Muscle layer of duodenum (tissue), 2 donors: Measurements from ENCODE around the gene CASP10.

Experiments used
- H3K27ac ChIP-seq: one replicate; pipeline ENCODE4 v1.7.0; 2013; ENCODE audit warnings: mild to moderate bottlenecking, low read length
- H3K27me3 ChIP-seq: one replicate; pipeline ENCODE4 v1.7.0; 2013; ENCODE audit warnings: low read depth, mild to moderate bottlenecking, control low read depth, low read length
- H3K36me3 ChIP-seq, 2 donors: one replicate each; pipeline ENCODE4 v1.7.0; 2013; ENCODE audit warnings: low read length in 2 of 2, control low read depth in 1 of 2, mild to moderate bottlenecking in 1 of 2; ENCODE audit not compliant: insufficient read depth in 2 of 2, control insufficient read depth in 1 of 2
- H3K4me1 ChIP-seq, 2 donors: one replicate each; pipeline ENCODE4 v1.7.0; 2013; ENCODE audit warnings: low read length in 2 of 2, mild to moderate bottlenecking in 2 of 2, control low read depth in 1 of 2, moderate library complexity in 1 of 2; ENCODE audit not compliant: insufficient read depth in 2 of 2, control insufficient read depth in 1 of 2
- H3K4me3 ChIP-seq, 2 donors: one replicate each; pipeline ENCODE4 v1.7.0; 2013; ENCODE audit warnings: low read length in 2 of 2, low read depth in 1 of 2, mild to moderate bottlenecking in 1 of 2
- H3K9me3 ChIP-seq, 2 donors: one replicate each; pipeline ENCODE4 v1.7.0; 2013; ENCODE audit warnings: low read length in 2 of 2, control low read depth in 1 of 2, mild to moderate bottlenecking in 1 of 2; ENCODE audit not compliant: control insufficient read depth in 1 of 2
- donor health status: healthy.

Gene CASP10

DNA sequence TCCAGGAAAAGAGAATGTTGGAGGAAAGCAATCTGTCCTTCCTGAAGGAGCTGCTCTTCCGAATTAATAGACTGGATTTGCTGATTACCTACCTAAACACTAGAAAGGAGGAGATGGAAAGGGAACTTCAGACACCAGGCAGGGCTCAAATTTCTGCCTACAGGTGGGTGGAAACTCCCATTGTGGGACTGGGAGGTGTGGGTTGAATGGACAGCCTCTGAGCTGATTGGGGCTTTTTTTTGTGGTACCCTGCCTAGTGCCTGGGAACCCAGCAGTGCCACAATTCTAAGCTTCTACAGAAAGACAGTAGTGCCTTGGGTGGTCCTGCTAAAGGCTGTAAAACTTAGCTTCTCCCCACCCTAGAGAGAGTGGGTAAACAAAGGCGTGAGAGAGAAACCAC is 83.7 kb downstream of the CASP10 start:
- Histone ChIP-seq H3K27me3 (no peaks in the 10 kb centered on the region), H3K9me3 (no peaks in the 10 kb centered on the region), H3K4me3 (no peak overlapping the region), H3K36me3 (peaks cover 16 to 20% of the 10 kb centered on the region in 2 donors), H3K27ac (no peak overlapping the region), H3K4me1 (peaks cover 0 to under 1% of the 10 kb centered on the region in 2 donors)

DNA sequence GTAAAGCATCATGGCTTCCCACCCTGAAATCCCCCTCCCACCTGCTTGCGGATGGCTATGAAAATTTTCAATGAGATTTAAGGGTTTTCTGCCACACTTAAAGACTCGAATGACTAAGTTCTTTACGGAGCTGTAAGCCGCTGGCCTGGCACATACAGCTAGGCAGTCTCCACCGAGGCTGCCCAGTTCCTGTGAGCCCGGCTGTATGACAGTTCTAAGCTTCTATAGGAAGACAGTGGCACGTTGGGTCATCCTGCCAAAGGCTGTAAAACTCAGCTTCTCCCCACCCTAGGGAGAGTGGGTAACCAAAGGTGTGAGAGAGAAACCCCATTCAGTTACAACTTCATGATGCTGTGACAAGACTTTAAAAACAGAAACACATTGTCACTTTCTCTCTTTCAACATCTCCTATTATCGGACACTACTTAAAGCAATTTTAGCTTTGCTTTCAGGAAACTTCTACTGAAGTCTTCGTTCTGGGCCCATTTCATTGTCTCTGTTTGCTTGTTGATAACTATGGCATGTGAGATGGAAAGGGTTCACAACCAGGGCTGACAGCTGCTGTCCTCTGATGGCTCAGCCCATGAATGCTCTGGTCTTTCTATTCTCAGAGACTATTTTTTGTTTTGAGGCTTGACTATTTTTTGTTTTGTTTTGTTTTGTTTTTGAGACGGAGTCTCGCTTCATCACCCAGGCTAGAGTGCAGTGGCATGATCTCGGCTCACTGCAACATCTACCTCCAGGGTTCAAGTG is 84.5 kb downstream of the CASP10 start:
- no peak overlapping the region for H3K4me3 ChIP-seq
- H3K9me3 ChIP-seq, result no peaks in the 10 kb centered on the region
- peaks cover 19 to 21% of the 10 kb centered on the region in 2 donors for H3K36me3 ChIP-seq
- no peaks in the 10 kb centered on the region for H3K27me3 ChIP-seq
- no peaks in the 10 kb centered on the region for H3K4me1 ChIP-seq
- no peak overlapping the region for H3K27ac ChIP-seq

DNA sequence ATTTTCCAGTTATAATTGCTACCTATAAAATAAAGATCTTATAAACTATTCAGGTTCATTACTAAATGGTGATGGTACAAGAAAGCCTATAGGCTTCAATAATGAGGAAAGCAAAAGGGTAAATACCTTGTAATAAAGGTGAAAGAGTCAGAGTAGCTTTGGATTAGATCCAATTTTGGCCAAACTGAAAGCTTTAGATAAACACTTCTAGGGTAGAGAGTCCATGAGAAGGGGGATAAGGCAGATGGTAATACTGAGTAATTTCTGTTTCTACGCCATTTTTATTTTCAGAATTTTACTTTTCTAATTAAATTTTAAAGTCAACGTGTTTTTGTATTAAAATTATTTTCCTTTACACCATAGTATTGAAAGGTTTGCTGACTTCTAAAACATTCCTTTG is 86.8 kb downstream of the CASP10 start:
- peaks cover 30 to 40% of the 10 kb centered on the region in 2 donors for H3K36me3 ChIP-seq

DNA sequence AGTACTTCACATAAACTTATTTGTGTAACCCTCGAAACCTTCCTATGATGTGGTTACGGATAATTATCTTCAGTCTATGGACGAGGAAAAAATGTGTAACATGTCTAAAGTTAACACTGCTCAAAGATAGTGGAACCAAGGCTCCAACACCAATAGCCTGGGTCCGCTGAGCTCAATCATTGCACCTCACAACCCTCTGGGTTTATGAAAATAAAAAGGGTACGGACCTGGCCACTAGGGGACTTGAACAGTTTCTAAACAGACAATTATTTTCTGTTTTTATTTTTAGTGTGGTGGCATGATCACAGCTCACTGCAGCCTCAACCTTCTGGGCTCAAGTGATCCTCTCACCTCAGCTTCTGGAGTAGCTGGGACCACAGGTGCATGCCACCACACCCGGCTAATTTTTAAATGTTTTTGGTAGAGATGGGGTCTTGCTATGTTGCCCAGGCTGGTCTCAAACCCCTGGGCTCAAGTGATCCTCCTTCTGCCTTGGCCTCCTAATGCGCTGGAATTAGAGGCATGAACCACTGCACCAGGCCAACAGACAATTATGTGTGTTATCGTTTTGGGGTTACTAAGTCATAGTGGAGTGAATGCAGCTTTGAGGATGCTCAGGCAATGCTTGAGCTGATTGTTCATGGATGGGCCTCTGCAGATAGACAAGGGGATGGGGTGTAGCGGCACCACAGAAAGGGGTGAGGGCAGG is 87.5 kb downstream of the CASP10 start:
- no peaks in the 10 kb centered on the region for H3K27me3 ChIP-seq
- H3K36me3 ChIP-seq, result peaks cover 37 to 41% of the 10 kb centered on the region in 2 donors
- no peak overlapping the region for H3K27ac ChIP-seq
- H3K4me3 ChIP-seq, result no peak overlapping the region
- H3K4me1 ChIP-seq, result no peaks in the 10 kb centered on the region
- H3K9me3 ChIP-seq, result no peaks in the 10 kb centered on the region

More for the DNA sequence above, 86.8 kb downstream of the CASP10 start:
- Histone ChIP-seq H3K4me3 (no peak overlapping the region), H3K9me3 (no peaks in the 10 kb centered on the region), H3K27ac (no peak overlapping the region), H3K27me3 (no peaks in the 10 kb centered on the region), H3K4me1 (no peaks in the 10 kb centered on the region)

DNA sequence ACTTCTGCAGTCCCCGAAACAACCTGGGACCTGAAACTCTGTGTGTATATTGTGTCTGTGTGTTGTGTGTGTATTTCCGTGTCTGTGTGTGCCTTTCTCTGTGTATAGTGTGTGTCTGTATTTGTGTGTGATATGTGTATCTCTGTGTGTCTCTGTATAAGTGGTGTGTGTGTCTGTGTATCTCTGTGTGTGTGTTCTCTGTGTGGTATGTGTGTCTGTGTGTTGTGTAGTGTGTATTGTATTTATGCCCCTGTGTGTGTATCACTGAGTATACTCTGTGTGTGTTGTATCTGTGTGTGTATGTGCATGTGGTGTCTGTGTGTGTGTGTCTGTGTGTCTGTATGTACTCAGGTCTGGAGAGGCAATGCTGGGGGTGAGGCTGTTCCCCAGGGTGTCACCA is 89.0 kb downstream of the CASP10 start:
- Histone ChIP-seq H3K27ac (no peak overlapping the region), H3K9me3 (no peaks in the 10 kb centered on the region), H3K27me3 (no peaks in the 10 kb centered on the region), H3K36me3 (peaks cover 42 to 50% of the 10 kb centered on the region in 2 donors), H3K4me1 (no peaks in the 10 kb centered on the region), H3K4me3 (no peak overlapping the region)

DNA sequence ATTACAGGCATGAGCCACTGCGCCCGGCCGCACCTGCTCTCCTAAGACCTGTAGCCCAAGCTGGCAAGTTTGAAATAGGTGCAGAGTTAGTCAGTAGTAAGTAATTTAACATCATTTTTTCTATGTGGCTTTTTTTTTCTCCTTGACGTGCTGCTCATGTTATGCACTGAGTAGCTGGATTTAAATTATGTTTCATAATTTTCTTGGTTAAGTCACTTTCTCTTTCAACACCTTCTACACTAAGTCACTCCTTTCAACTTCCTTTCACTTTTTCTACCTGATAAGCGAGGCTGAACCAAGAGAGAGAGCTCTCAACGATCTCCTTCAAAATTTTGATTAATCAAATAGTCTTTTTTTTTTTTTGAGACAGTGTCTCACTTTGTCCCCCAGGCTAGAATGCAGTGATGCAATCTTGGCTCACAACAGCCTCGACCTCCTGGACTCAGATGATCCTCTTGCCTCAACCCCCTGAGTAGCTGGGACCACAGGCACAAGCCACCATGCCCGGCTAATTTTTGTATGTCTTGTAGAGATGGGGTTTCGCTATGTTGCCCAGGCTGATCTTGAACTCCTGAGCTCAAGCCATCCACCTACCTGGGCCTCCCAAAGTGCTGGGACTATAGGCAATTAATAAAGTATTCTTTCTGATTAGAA is 90.5 kb downstream of the CASP10 start:
- Histone ChIP-seq H3K36me3 (peaks cover 45 to 53% of the 10 kb centered on the region in 2 donors), H3K4me3 (no peak overlapping the region), H3K27ac (no peak overlapping the region), H3K27me3 (no peaks in the 10 kb centered on the region), H3K9me3 (no peaks in the 10 kb centered on the region), H3K4me1 (no peaks in the 10 kb centered on the region)

DNA sequence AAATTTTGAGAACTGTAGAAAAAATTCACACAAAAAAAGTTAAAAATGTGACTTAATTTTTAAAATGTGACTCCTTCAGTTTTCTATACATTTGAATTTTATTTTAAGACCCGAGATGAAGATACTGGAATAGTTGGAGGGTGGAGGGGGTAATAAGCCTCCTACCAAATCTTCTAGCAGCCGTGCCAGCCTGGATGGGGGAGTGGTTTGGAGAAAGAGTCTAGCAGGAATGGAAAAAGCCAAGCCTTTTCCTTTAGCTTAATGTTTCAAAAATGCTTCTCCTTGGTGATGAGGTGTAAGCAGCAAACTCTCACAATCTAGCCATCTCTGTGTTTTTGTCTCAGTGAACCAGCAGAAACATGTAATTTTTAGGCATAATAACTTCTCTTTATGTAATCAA is 92.1 kb downstream of the CASP10 start:
- Histone ChIP-seq H3K9me3 (no peaks in the 10 kb centered on the region), H3K4me3 (no peak overlapping the region), H3K27ac (no peak overlapping the region), H3K36me3 (peaks cover 41 to 55% of the 10 kb centered on the region in 2 donors), H3K4me1 (no peaks in the 10 kb centered on the region), H3K27me3 (no peaks in the 10 kb centered on the region)

DNA sequence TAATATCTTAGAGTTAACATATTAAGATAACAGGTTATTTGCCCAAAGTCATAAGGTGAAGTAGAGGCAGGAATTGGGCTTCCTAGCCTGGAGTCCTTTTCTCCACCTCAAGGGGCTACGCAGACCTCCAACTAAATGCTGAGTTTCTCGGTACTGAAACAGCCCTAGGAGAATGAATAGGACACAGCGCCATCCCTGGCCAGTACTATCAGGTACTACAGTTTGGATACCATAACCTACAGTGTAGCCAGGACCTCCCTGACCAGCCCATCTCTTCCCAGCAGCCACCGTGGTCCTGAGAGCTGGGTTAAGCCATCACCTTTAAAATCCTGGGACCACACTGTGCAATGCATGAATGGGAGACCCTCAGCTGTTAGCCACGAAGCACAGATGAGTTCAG is 93.0 kb downstream of the CASP10 start:
- H3K27ac ChIP-seq, result no peak overlapping the region
- peaks cover 34 to 53% of the 10 kb centered on the region in 2 donors for H3K36me3 ChIP-seq

DNA sequence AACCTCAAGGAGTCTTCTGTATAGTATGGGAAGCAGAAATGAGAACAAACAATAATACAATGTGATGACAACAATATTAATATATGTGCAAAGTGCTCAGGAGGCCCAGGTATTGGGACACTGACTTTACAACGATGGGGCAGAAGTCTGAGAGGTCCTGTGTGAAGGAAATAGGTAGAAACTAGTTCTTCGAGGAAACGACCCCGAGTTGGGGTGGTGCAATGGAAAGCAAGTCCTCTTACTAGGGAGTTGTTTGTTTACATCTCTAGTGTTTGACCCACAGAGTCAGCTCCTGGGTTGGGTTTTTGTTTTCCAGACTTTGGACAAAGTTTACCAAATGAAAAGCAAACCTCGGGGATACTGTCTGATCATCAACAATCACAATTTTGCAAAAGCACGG is 93.6 kb downstream of the CASP10 start:
- Histone ChIP-seq H3K27ac (no peak overlapping the region), H3K36me3 (peaks cover 34 to 53% of the 10 kb centered on the region in 2 donors), H3K4me1 (no peaks in the 10 kb centered on the region), H3K4me3 (no peak overlapping the region), H3K27me3 (no peaks in the 10 kb centered on the region), H3K9me3 (no peaks in the 10 kb centered on the region)

More for the DNA sequence above, 93.0 kb downstream of the CASP10 start:
- Histone ChIP-seq H3K4me1 (no peaks in the 10 kb centered on the region), H3K9me3 (no peaks in the 10 kb centered on the region), H3K4me3 (no peak overlapping the region), H3K27me3 (no peaks in the 10 kb centered on the region)
